Activated T-cell treated with anti-CD3 and anti-CD28 coated beads for 4 hours (primary cell): ENCODE data around the gene MAGIX.
A peak's percentile ranks its signal among the peaks of the same experiment; 100 is the strongest.
"Not testable (repeated sequence)": the region's sequence is repeated elsewhere in the genome, so short reads cannot be mapped to it uniquely, and the experiment has no call there.

ENCODE experiments used
- DNase-seq: peaks from one replicate; pipeline ENCODE4 v3.0.0-alpha.2; 2020

The MAGIX gene

DNA sequence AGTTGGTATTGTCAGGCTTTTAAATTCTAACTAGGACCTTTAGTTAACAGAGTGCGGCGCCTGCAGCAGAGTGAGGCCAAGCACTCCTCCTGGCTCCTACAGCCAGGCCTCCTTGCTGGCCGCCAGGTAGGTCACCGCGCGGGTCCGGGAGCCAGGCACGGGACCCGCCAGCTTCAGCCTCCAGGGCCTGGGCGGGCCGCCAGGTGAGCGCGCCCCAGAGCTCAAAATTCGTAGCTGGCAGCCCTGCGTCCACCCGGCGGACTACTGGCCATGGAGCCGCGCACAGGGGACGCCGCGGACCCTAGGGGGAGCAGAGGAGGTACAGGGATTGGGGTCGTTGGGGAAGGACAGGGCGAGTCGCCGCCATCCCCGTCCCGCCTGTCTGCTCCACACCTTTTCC lies at the start of gene MAGIX:
Gene MAGIX, plus strand, starts transcription at position 139 of the 400 bp plus-strand sequence. Its CDS starts 132 bp downstream, at position 271.
- no peak for DNase-seq

GRCh38 chrX:49116076-49116475 lies 46.5 kb upstream of the MAGIX start:
- no peak for DNase-seq

DNA sequence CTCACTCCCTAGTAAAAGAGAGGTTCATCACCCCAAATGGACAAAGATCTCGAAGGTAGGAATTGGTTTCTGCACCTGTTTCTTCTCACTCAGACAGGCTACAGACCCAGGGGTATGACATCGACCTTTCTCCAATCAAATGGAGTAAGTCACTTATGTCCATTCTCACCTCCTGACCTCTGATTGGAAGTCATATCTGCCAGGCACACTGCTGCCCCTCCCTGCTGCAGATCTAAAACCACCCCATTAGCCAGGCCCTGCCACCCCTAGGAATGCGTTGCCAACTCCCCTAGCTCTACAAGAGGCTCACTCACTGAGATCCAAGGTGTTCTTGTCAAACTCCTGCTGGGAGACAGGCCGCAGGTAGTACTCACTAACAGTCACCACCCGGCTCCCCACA lies 45.8 kb upstream of the MAGIX start:
- no peak for DNase-seq

DNA sequence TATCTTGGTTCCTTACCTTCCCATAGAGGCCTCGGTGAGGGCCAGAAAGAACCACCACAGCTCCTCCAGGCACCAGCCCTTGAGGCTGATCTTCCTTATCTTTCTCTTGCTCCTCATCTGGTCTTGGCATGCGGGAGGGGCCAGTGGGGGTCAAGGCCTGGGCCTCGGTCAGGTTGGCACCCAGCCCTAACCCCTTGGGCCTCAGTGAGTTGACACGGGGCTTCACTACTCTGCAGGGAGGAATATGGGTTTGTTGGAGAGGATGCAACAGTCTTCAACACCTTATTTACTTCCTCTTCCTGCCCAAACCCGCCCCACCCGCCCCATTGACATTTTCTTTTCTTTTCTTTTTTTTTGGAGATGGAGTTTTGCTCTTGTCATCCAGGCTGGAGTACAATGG lies 45.0 kb upstream of the MAGIX start:
- DNase-seq = no peak

GRCh38 chrX:49120091-49120490 lies 42.5 kb upstream of the MAGIX start:
- no peak for DNase-seq

DNA sequence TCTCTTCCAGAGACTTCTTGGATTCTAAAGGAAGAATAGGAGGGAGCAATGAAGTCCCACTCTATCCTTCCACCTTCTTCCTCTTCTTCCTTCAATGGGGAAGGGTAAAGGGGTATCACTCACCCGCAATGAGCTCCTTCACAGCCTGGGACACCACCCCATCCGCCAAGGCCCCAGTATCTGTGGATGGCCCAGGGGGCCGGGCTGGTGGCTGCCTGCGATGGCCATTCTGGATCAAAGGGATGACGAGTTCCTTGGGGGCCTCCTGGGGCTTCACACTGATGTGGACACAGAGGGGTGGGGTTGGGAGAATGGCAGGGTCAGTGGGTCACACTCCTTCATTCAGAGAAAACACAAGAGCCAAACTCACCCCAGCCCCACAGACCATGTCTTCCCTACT lies 40.1 kb upstream of the MAGIX start:
- no peak for DNase-seq

DNA sequence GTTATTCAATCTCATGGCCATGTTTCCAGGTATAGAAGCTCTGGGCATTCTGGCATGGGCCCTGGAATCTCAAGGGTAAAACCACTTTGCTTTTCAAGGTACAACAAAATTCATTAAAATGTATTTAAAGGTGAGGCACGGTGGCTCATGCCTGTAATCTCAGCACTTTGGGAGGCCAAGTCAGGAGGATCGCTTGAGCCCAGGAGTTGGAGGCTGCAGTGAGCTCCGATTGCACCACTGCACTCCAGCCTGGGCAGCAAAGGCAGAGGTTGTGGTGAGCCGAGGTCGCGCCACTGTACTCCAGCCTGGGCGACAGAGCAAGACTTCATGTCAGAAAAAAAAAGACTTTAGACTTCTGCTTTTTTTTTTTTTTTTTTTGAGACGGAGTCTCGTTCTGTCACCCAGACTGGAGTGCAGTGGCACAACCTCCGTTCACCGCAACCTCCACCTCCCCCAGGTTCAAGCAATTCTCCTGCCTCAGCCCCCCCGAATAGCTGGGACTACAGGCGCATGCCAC lies 34.8 kb upstream of the MAGIX start:
- not testable (repeated sequence) for DNase-seq

- DNase-seq = no peak
These were observed 33.1 kb upstream of the MAGIX start for GRCh38 chrX:49129427-49129826.

DNA sequence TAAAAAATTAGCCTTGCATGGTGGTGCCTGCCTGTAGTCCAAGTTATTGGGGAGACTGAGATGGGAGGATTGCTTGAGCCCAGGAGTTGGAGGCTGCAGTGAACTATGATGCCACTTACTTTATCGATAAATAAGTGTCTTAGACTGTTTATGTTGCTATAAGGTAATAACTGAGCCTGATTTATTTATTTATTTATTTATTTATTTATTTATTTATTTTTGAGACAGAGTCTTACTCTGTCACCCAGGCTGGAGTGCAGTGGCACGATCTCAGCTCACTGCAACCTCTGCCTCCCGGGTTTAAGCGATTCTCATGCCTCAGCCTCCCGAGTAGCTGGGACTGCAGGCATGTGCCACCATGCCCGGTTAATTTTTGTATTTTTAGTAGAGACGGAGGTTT lies 30.3 kb upstream of the MAGIX start:
- not testable (repeated sequence) for DNase-seq

DNA sequence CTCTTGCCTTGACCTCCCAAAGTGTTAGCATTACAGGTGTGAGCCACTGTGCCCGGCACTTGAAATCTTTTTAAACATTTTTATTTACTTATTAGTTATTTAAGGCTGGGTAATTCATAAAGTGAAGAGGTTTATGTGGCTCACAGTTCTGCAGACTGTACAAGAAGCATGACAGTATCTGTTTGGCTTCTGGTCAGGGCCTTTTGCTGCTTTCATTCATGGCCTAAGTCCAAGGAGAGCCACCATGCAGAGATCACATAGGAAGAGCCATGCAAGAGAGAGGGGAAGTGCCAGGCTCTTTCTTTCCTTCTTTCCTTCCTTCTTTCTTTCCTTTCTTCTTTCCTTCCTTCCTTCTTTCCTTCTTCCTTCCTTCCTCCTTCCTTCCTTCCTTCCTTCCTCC lies 28.8 kb upstream of the MAGIX start:
- no peak for DNase-seq

- DNase-seq = no peak
These were observed 25.1 kb upstream of the MAGIX start for GRCh38 chrX:49137492-49137891.

DNA sequence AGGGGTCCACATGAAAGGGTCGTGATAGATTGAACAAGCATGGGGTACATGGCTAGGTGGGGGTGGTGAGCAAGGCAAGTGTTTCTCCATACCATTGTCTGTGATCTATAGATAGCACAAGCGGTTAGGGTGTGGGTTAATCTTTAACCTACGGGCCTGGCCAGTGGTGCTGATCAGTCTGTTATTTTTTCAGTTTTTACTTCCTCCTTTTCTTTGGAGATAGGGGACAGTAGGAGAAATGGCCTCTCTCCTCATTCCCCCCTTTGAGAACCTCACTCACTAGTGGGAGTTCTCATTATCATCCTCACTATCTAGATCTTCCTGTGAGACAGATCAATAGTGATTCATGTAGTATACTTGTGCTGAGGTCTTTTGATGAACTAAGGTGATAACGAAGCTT lies 22.8 kb upstream of the MAGIX start:
- DNase-seq = no peak

DNA sequence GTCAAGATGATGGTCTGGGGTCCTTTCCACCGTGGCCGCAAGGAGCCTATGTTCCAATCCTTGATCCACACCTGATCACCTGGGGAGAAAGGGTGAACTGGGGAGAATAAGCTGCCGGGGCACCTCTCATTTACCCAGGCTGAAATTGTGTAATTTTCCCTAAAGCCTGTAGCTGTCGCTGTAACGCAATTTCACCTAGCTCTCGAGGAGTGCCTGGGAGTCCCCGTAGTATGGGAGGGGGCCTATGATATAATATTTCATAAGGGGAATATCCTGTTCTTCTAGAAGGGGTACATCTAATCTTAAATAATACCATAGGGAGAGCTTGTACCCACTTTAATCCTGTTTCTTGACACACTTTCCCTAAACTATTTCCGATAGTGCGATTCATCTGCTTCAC lies 20.3 kb upstream of the MAGIX start:
- not testable (repeated sequence) for DNase-seq

DNA sequence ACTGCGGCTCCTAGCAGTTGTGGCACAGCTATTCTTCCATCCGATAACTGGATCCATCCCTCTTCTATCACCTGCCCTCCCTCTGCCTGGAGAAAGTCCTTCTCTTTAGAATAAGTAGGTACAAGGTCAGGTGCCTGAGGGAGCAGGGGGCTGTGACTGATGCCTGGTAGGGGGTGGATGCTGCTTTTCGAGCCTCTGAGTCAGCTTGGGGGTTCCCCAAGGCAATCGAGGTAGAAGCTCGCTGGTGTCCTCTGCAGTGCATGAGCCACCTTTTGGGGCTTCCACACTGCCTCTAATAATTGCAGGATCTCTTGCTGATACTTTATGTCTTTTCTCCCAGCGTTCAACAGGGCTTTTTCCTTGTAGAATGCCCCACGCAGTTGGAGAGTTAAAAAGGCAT lies 19.4 kb upstream of the MAGIX start:
- DNase-seq = not testable (repeated sequence)

GRCh38 chrX:49147282-49147681 lies 15.3 kb upstream of the MAGIX start:
- no peak for DNase-seq

GRCh38 chrX:49147936-49148335 lies 14.6 kb upstream of the MAGIX start:
- DNase-seq = no peak

- DNase-seq = not testable (repeated sequence)
These were observed 14.0 kb upstream of the MAGIX start for GRCh38 chrX:49148390-49149100.

GRCh38 chrX:49149291-49149690 lies 13.3 kb upstream of the MAGIX start:
- DNase-seq = not testable (repeated sequence)

DNA sequence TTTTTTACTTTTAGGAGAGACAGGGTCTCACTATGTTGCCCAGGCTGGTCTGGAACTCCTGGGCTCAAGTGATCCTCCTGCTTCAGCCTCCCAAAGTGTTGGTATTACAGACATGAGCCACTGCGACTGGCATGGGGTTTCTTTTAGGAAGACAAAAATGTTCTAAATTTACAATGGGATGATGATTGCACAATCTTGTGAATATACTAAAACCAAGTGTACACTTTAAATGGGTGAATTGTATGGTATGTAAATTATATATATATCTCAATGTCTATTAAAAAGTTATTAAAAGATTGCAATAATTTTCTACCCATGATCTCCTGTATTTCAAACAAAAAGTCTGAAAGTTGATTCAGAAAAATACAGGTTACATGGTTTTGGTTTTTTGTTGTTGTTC lies 9.1 kb upstream of the MAGIX start:
- no peak for DNase-seq

DNA sequence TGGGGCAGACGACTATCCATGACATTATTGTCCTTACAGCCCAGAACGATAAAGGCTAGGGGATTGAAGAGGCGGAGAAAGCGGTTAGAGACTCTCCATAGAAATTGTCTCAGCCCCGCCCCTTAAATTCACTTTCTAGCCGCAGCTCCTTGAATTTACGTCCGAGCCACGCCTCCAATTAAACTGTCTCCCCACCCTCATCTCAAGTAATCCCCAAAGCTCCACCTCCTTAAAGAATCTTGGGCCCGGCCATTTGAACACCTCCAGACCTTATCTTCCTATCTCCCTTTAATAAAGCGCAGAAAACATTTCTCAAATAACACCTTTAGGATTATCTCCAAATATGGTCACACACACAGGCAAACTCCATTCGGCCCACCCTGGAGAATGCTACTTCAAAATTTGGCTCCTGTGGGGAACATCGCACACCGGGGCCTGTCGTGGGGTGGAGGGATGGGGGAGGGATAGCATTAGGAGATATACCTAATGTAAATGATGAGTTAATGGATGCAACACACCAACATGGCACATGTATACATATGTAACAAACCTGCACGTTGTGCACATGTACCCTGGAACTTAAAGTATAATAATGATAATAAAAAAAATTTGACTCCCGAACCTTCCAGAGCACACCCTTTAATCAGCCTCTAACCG lies 7.2 kb upstream of the MAGIX start:
- no peak for DNase-seq

GRCh38 chrX:49155900-49156837 lies 6.4 kb upstream of the MAGIX start:
- peak; percentile 74 for DNase-seq

- DNase-seq = no peak
These were observed 5.4 kb upstream of the MAGIX start for GRCh38 chrX:49157194-49157593.

GRCh38 chrX:49160908-49161307 lies 1.6 kb upstream of the MAGIX start:
- no peak for DNase-seq
